Measurements from ENCODE around the gene STK32C. TPM values are rescaled to one million over a fixed set of nuclear protein-coding genes. Genes with fewer than 3 reads are reported as not detected.

Gene STK32C
- total and polyA plus RNA-seq, 2 of the 4 experiments (the other 2 are of a cell fraction): 5.0 to 8.3 TPM

DNA sequence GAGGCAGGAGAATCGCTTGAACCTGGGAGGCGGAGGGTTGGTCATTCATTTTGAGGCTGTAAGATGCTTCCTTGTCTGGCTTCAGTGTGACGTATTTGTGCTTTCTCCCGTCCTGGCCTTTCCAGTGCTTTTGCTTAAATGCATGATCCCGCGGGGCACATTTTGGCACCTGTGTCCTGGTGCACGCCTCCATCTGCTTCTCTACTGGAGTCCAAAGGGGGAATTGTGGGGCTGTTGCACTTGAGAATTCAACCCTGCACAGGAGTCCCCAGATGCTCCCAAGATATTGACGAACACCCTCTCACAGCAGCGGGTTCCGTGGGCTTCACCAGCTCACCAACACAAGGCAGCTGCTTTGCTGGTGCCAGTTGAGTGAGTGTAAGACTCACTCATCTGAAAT lies 14.0 kb upstream of the STK32C start:
- Histone ChIP-seq H3K18ac (ENCODE audit: low read depth, low read length) (no peak overlapping the region), H3K79me1 (ENCODE audit: low read depth in 1 of 2, low read length in 2 of 2) (peaks cover 4 to 43% of the 10 kb centered on the region in 2 experiments), H3K4ac (ENCODE audit: low read depth, low read length) (no peak overlapping the region), H2AK9ac (replicated peaks; ENCODE audit: low read depth, low read length, poor library complexity) (no peak overlapping the region), H4K20me1 (ENCODE audit: insufficient read depth, low read length) (no peaks in the 10 kb centered on the region), H4K8ac (ENCODE audit: low read depth in 2 of 2, low read length in 2 of 2) (no peak overlapping the region), H2BK20ac (ENCODE audit: low read depth, low read length) (no peak overlapping the region), H3K4me3 (ENCODE audit: insufficient read depth, low read depth, low read length) (no peak overlapping the region), H2BK15ac (ENCODE audit: low read depth, low read length) (no peak overlapping the region), H2AFZ (replicated peaks; ENCODE audit: low read length, poor library complexity) (no peak overlapping the region), H3K4me2 (ENCODE audit: low read depth, low read length) (no peak overlapping the region), H3K14ac (replicated peaks; ENCODE audit: low read depth, low read length) (no peak overlapping the region), H2BK5ac (ENCODE audit: low read depth, low read length, poor library complexity, severe bottlenecking) (peak overlapping the region; percentile 15), H3K23ac (ENCODE audit: low read depth, low read length) (no peak overlapping the region), H3K56ac (ENCODE audit: extremely low read depth, insufficient read depth, low read length) (no peak overlapping the region), H3K9ac (ENCODE audit: low read depth, low read length) (no peak overlapping the region), H3K9me1 (ENCODE audit: insufficient read depth, low read length) (peaks cover 21% of the 10 kb centered on the region), H3K9me3 (ENCODE audit: control insufficient read depth, insufficient read depth, low read length) (no peaks in the 10 kb centered on the region), H3K36me3 (ENCODE audit: control insufficient read depth, insufficient read depth, low read length) (peaks cover 7% of the 10 kb centered on the region; the same call in 1 of the 2 replicates), H3K27ac (ENCODE audit: insufficient read depth, low read length) (no peak overlapping the region), H3K27me3 (ENCODE audit: control insufficient read depth, insufficient read depth, low read length) (no peaks in the 10 kb centered on the region), H2BK120ac (ENCODE audit: low read depth, low read length) (no peak overlapping the region), H4K91ac (ENCODE audit: insufficient read depth, low read depth, low read length) (peak overlapping the region; percentile 12; the same call in 1 of the 2 replicates), H4K5ac (ENCODE audit: low read depth, low read length) (no peak overlapping the region), H2AK5ac (ENCODE audit: low read depth, low read length) (no peak overlapping the region), H3K4me1 (ENCODE audit: control insufficient read depth, insufficient read depth, low read length) (peaks cover 15% of the 10 kb centered on the region)
- DNase-seq (no peak), ATAC-seq (ENCODE audit: low read depth) (no peak)
- CTCF ChIA-PET: no interaction called here
- 96% methylated on average over 4 of the region's 10 CpGs; no CpG with 5 or more reads in 1 of the 2 experiments for WGBS, 2 experiments (ENCODE audit: extremely low coverage in 2 of 2, insufficient read length in 1 of 2)
- intact Hi-C loops (cut with micrococcal nuclease) (no loop called here), dilution Hi-C loops (cut with HindIII; ENCODE audit: low sequenced_read_pairs, unreplicated experiment) (no loop called here), in situ Hi-C loops (cut with MboI; ENCODE audit: low sequenced_read_pairs) (no loop called here)
- no TSS peak for BruUV-seq (replicated peaks)
- POLR2A ChIA-PET (ENCODE audit: unreplicated experiment): no interaction called here
- TF ChIP-seq MXI1 (IDR thresholded peaks at IDR 0.05; ENCODE audit: borderline replicate concordance, low read depth, low read length) (no peak), ELK1 (IDR thresholded peaks at IDR 0.05; ENCODE audit: borderline replicate concordance, low read depth, low read length) (no peak), RCOR1 (IDR thresholded peaks at IDR 0.05; ENCODE audit: insufficient replicate concordance, low read length) (no peak), RFX5 (IDR thresholded peaks at IDR 0.05; ENCODE audit: low read depth, low read length) (no peak), FOS (IDR thresholded peaks at IDR 0.05; ENCODE audit: low read depth, low read length) (no peak), RAD21 (IDR thresholded peaks at IDR 0.05; ENCODE audit: low read length) (no peak), SMC3 (IDR thresholded peaks at IDR 0.05; ENCODE audit: low read depth, low read length) (no peak)
